Ovary (tissue), 9 donors: ENCODE results near the gene PTPRCAP. TPM values are rescaled to one million over a fixed set of nuclear protein-coding genes. Genes with fewer than 3 reads are reported as not detected.

Source experiments
- DNase-seq, 5 donors: peaks; one replicate each; pipeline ENCODE4 v3.0.0-alpha.2; 2019 to 2020
- H3K27ac ChIP-seq, 2 donors: fragments of 200-600 bp; one replicate each; pipeline versions ENCODE4 v1.5.1 to v1.8.0; 2019 to 2022
- H3K27me3 ChIP-seq: fragments of 200-600 bp; one replicate; pipeline ENCODE4 v1.8.0; 2022
- H3K36me3 ChIP-seq: fragments of 200-600 bp; sonication (generic); one replicate; pipeline ENCODE4 v1.5.1; 2019
- H3K4me1 ChIP-seq: one replicate; pipeline ENCODE4 v1.8.1; 2013; ENCODE audit warnings: mild to moderate bottlenecking, moderate library complexity; ENCODE audit not compliant: insufficient read depth
- H3K4me3 ChIP-seq: fragments of 200-600 bp; sonication (generic); one replicate; pipeline ENCODE4 v1.5.1; 2017
- H3K9me3 ChIP-seq, 2 donors: fragments of 200-600 bp in 1 of 2; sonication (generic) in 1 of 2; one replicate each; pipeline versions ENCODE4 v1.5.1 to v1.8.1; 2013 to 2019; ENCODE audit warnings: mild to moderate bottlenecking in 1 of 2, moderate library complexity in 1 of 2
- EP300 ChIP-seq: sonication (generic); formaldehyde crosslinking; IDR thresholded peaks from one replicate; pipeline ENCODE4 v1.6.1; 2017; ENCODE audit warnings: antibody characterized with exemption
- POLR2A ChIP-seq: fragments of 450-650 bp; IDR thresholded peaks from one replicate; pipeline ENCODE4 v1.6.1; 2017; ENCODE audit warnings: antibody characterized with exemption, mild to moderate bottlenecking, moderate library complexity
- WGBS, 3 donors: extraction: QIAGEN DNeasy Blood & Tissue Kit in 1 of 3; methylation state at CpG; one replicate each; pipeline versions ENCODE4 v1.1.5 to v1.1.7; 2013 to 2017; 5-methylcytosine and 5-hydroxymethylcytosine counted together
- intact Hi-C, 4 donors: fragments of 100-400 bp; cut with DNase I; formaldehyde crosslinking; loops; one replicate each; pipeline versions ENCODE4 v1.11.0 to v1.15.1; 2022 to 2023
- polyA plus RNA-seq, 2 donors: library from polyadenylated mRNA; stranded (reverse); fragments of 200-250 nt in 1 of 2; fragments of 350-450 nt in 1 of 2; fragmentation: Illumina TruSeq in 1 of 2; extraction: RNeasy Lipid Tissue Mini Kit (QIAGEN cat#74804) in 1 of 2; gene quantifications; one replicate each; pipeline ENCODE4 v1.2.3, GENCODE V29; 2013 to 2014
- total RNA-seq, 7 donors: library from RNA; depleted of rRNA in 2 of 7; stranded (reverse); fragments of >200 nt in 2 of 7; fragmentation: NEBNext Ultra II Directional in 3 of 7; extraction: Animal tissue kit (Norgen Biotek cat#: 25700) in 3 of 7; gene quantifications; one replicate each; pipeline versions ENCODE4 v1.1.0 to v1.2.4, GENCODE V29; 2016 to 2023
- TF ChIP-seq, protein P1 (sequence below), 3 donors: fragments of 450-650 bp in 2 of 3; fragments of 200-600 bp in 1 of 3; IDR thresholded peaks; one replicate each; pipeline versions ENCODE4 v1.5.1 to v1.8.0; 2016 to 2022; ENCODE audit warnings: antibody characterized with exemption in 3 of 3, mild to moderate bottlenecking in 1 of 3
- donor health status: DM: no; HTN: no; CAD: no; lungs with moderate emphysema.
- donor health status: DM: no; HTN: no; CAD: no.
- donor health status: Bipolar disorder and iron deficiency.
- donor health status: DM: yes; HTN: yes; CAD: no.
- donor health status: DM: no; HTN: no; CAD: no.
- donor health status: DM: yes; HTN: yes; CAD: no.

The PTPRCAP gene
- total and polyA plus RNA-seq, 9 donors, result 2.4 to 10.7 (median 4.2) TPM; not detected in 1

DNA sequence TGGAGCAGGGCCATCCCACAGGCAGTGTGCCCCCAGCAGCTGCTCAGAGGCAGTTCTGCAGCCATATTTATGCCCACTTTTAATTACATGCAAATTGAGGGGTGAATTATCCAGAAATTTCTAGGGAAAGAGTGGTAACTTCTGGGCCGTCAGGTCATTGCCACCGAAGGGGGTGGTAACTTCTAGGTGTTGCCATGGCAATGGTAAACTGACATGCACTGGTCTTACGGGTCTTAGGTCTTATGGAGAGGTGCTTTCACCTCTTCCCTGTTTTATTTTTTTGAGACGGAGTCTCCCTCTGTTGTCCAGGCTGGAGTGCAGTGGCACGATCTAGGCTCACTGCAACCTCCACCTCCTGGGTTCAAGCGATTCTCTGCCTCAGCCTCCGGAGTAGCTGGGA, 35.4 kb upstream of the PTPRCAP start:
- H3K4me1 ChIP-seq, result peaks cover 2% of the 10 kb centered on the region
- no peak overlapping the region for H3K27ac ChIP-seq
- intact Hi-C loops, result no loop called here
- TF ChIP-seq POLR2A (no peak), EP300 (no peak)
- TF ChIP-seq, protein P1, sequence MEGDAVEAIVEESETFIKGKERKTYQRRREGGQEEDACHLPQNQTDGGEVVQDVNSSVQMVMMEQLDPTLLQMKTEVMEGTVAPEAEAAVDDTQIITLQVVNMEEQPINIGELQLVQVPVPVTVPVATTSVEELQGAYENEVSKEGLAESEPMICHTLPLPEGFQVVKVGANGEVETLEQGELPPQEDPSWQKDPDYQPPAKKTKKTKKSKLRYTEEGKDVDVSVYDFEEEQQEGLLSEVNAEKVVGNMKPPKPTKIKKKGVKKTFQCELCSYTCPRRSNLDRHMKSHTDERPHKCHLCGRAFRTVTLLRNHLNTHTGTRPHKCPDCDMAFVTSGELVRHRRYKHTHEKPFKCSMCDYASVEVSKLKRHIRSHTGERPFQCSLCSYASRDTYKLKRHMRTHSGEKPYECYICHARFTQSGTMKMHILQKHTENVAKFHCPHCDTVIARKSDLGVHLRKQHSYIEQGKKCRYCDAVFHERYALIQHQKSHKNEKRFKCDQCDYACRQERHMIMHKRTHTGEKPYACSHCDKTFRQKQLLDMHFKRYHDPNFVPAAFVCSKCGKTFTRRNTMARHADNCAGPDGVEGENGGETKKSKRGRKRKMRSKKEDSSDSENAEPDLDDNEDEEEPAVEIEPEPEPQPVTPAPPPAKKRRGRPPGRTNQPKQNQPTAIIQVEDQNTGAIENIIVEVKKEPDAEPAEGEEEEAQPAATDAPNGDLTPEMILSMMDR (IDR thresholded peaks at IDR 0.05), result no peak
- H3K27me3 ChIP-seq, result no peaks in the 10 kb centered on the region
- no peaks in the 10 kb centered on the region for H3K9me3 ChIP-seq
- H3K36me3 ChIP-seq, result no peaks in the 10 kb centered on the region
- 73 to 76% (median 74%) methylated on average over 7 of the region's 7 CpGs for WGBS, 3 donors
- DNase-seq, result no peak
- H3K4me3 ChIP-seq, result no peak overlapping the region

DNA sequence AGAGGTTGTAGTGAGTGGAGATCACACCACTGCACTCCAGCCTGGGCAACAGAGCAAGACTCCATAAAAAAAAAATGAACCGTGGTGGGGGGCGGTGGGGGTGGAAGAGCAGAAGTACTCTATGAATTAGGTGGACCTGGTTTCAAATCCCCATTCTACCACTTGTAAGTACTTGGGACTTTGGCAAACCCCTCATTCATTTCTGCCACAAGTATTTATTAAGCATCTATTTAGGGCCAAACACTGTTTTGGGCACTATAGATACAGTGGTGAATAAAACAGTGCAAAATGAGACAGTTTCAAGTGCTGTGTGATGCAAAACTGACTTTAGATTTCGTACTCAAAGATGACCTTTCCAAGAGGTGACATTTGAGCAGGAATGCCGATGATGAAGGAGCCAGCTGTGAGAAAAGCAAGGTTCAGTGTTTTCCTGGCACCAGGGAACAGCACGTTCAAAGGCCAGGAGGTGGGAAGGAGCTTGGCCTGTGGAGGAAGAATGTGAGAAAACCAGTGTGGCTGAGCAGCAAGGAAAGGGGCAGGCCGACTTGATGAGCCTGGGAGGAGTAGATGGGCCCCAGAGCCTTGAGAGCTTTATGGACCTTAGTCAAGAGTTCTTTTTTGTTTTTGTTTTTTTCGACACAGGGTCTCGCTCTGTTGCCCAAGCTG, 33.0 kb upstream of the PTPRCAP start:
- no peak overlapping the region for H3K27ac ChIP-seq
- TF ChIP-seq, protein P1 (IDR thresholded peaks at IDR 0.05), result no peak
- TF ChIP-seq EP300 (no peak), POLR2A (no peak)
- no peaks in the 10 kb centered on the region for H3K9me3 ChIP-seq
- intact Hi-C loops, result no loop called here
- no peaks in the 10 kb centered on the region for H3K36me3 ChIP-seq
- DNase-seq, result no peak
- no peak overlapping the region for H3K4me3 ChIP-seq
- H3K4me1 ChIP-seq, result peaks cover 7% of the 10 kb centered on the region
- 66 to 75% (median 74%) methylated on average over 8 of the region's 8 CpGs for WGBS, 3 donors
- no peaks in the 10 kb centered on the region for H3K27me3 ChIP-seq

DNA sequence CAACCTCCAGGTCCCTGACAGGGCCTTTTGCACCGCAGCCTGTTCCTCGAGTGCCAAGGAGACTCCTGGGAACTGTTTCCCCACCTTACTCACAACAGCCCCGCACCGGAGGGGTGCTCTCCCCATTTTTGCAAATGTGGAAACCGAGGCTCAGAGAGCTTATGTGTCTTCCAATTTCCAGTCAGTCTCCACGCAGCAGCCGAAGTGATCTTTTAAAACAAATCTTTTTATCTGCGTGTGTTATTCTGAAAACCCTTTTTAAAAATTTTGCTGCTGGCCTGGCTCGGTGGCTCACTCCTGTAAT, 32.0 kb upstream of the PTPRCAP start:
- Histone ChIP-seq H3K36me3 (no peaks in the 10 kb centered on the region), H3K4me1 (peaks cover 7% of the 10 kb centered on the region), H3K4me3 (peak overlapping the region; percentile 93), H3K27ac (peak overlapping the region; percentile 11 to 84), H3K27me3 (no peaks in the 10 kb centered on the region), H3K9me3 (no peaks in the 10 kb centered on the region)
- 2 to 4% (median 3%) methylated on average over 9 of the region's 9 CpGs for WGBS, 3 donors
- DNase-seq, result no peak
- TF ChIP-seq EP300, result no peak
- no peak for TF ChIP-seq POLR2A
- TF ChIP-seq, protein P1 (IDR thresholded peaks at IDR 0.05), result no peak
- intact Hi-C loops, result loop anchor here in 2 of 4 donors (1.0 to 5.0 kb wide), 2 partner anchors 66 to 72 kb away; no protein-coding TSS in a partner anchor

DNA sequence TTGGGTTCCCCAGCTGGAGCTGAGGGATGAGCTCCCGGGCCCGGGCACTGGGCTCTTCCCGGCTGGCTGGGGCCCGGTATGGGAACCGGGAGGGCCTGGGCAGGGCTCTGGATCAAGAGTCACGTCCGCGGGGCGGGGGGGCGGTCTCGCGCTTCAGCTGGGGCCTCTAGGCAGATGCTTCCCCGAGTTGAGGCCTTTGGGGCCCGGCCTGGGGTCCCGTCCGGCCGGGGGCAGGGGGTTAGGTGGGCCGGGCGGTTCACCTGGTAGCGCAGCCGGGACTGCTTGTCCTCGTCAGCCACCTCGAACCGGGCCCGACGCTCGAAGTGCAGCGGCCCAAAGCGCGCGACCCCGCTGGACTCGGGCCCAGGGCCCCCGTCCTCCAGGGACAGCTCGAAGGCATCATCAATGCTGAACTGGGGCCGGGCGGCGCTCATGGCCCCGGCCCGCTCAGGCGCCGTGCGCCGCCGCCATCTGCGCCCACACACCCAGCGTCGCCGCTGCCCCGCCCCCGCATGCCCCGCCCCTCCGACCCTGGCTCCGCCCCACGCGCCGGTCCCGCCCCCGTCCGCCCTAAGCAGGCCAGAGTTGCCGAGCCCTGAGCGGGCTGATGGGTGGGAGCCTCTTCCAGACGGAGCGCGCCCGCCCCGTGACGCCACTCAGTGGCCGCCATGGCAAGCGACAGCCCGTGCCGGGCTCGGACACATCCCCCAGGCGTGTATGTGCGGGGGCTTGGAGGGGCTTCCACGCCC, 31.5 kb upstream of the PTPRCAP start, which contains the start of gene TMEM134:
TMEM134 (minus strand) TSS at position 493 of the 749 bp plus-strand sequence; CDS start at position 434, 59 bp downstream.
- no peaks in the 10 kb centered on the region for H3K9me3 ChIP-seq
- H3K27ac ChIP-seq, result peak within 1 kb of the TSS; percentile 37 to 84
- peak; percentile 90 to 94 (median 93) for DNase-seq
- peak within 1 kb of the TSS; percentile 93 for H3K4me3 ChIP-seq
- no peak for TF ChIP-seq EP300
- peak; percentile 51 for TF ChIP-seq POLR2A
- TF ChIP-seq, protein P1 (IDR thresholded peaks at IDR 0.05), result peak in 2 of 3 donors; percentile 46 to 49
- 1 to 2% (median 1%) methylated on average over 33 to 76 of the region's 76 CpGs for WGBS, 3 donors
- intact Hi-C loops, result loop anchor here in 2 of 4 donors (1.0 to 5.0 kb wide), 2 partner anchors 66 to 72 kb away; no protein-coding TSS in a partner anchor
- H3K36me3 ChIP-seq, result no peaks in the 10 kb centered on the region
- no peaks in the 10 kb centered on the region for H3K27me3 ChIP-seq
- H3K4me1 ChIP-seq, result peaks cover 7% of the 10 kb centered on the region
